Stimulated activated CD4-positive, alpha-beta T cell treated with anti-CD3 and anti-CD28 coated beads, TNF-alpha, amount 100 ng/mL, for 4 hours (primary cell): ENCODE data around the gene ACLY.
"Not testable (repeated sequence)": the region's sequence is repeated elsewhere in the genome, so short reads cannot be mapped to it uniquely, and the experiment has no call there.

Experiments used
- DNase-seq, 3 experiments: peaks; one replicate each; pipeline ENCODE4 v3.0.0-alpha.2; 2020; ENCODE audit warnings: low read depth in 3 of 3

ACLY gene

GRCh38 chr17:41910701-41911391, 7.9 kb downstream of the ACLY start:
- no peak for DNase-seq

- no peak for DNase-seq
Observed at GRCh38 chr17:41909088-41909487, 9.7 kb downstream of the ACLY start.

GRCh38 chr17:41907633-41908539, 10.9 kb downstream of the ACLY start:
- no peak for DNase-seq

GRCh38 chr17:41907185-41907556, 11.6 kb downstream of the ACLY start:
- DNase-seq = no peak

GRCh38 chr17:41906465-41907184, 12.1 kb downstream of the ACLY start:
- DNase-seq = no peak

GRCh38 chr17:41905172-41905571, 13.6 kb downstream of the ACLY start:
- DNase-seq = no peak

- no peak for DNase-seq
Observed at GRCh38 chr17:41904242-41904841, 14.4 kb downstream of the ACLY start.

GRCh38 chr17:41901646-41902045, 17.1 kb downstream of the ACLY start:
- DNase-seq = no peak

- DNase-seq = no peak
Observed at GRCh38 chr17:41896726-41897125, 22.0 kb downstream of the ACLY start.

GRCh38 chr17:41895617-41896016, 23.1 kb downstream of the ACLY start:
- no peak for DNase-seq

- DNase-seq = no peak
Observed at GRCh38 chr17:41894791-41895331, 23.9 kb downstream of the ACLY start.

- DNase-seq = no peak
Observed at GRCh38 chr17:41893384-41893783, 25.4 kb downstream of the ACLY start.

GRCh38 chr17:41892021-41892376, 26.8 kb downstream of the ACLY start:
- no peak for DNase-seq

- DNase-seq = no peak
Observed at GRCh38 chr17:41891135-41892020, 27.4 kb downstream of the ACLY start.

GRCh38 chr17:41888332-41888965, 30.3 kb downstream of the ACLY start:
- DNase-seq = no peak

- no peak for DNase-seq
Observed at GRCh38 chr17:41885733-41886132, 33.0 kb downstream of the ACLY start.

- DNase-seq = no peak
Observed at GRCh38 chr17:41882756-41883155, 36.0 kb downstream of the ACLY start.

- DNase-seq = no peak
Observed at GRCh38 chr17:41880130-41880529, 38.6 kb downstream of the ACLY start.

- not testable (repeated sequence) for DNase-seq
Observed at GRCh38 chr17:41874293-41874670, 44.5 kb downstream of the ACLY start.

GRCh38 chr17:41873559-41874292, 45.0 kb downstream of the ACLY start:
- DNase-seq = no peak
